ENCODE results near the gene IGFL2.

The IGFL2 gene

DNA sequence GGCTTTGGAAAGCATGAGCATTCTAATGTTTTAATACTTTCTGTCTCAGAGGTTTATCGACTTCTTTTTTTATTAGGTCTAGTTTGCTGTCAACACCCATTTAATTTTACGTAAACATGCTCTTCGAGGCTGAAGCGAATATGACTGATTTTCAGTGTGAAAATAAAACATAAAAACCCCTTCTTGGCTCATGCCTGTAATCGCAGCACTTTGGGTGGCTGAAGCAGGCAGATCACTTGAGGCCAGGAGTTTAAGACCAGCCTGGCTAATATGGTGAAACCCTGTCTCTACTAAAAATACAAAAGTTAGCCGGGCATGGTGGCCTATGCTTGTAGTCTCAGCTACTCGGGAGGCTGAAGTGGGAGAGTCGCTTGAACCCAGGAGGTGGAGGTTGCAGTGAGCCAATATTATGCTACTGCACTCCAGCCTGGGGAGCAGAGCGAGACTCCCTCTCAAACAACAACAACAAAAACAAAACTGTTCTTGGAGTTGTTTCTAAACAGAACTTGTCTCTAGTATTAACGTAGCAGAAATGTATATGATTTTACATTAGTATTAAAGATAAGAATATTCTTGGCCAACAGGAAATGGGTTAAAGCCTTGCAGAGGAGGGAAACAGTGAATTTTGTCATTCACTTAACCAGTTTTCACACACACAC, 16.4 kb upstream of the IGFL2 start:
- no peak for DNase-seq (ENCODE audit: insufficient read length, low spot score)
- TF ChIP-seq, protein P1, sequence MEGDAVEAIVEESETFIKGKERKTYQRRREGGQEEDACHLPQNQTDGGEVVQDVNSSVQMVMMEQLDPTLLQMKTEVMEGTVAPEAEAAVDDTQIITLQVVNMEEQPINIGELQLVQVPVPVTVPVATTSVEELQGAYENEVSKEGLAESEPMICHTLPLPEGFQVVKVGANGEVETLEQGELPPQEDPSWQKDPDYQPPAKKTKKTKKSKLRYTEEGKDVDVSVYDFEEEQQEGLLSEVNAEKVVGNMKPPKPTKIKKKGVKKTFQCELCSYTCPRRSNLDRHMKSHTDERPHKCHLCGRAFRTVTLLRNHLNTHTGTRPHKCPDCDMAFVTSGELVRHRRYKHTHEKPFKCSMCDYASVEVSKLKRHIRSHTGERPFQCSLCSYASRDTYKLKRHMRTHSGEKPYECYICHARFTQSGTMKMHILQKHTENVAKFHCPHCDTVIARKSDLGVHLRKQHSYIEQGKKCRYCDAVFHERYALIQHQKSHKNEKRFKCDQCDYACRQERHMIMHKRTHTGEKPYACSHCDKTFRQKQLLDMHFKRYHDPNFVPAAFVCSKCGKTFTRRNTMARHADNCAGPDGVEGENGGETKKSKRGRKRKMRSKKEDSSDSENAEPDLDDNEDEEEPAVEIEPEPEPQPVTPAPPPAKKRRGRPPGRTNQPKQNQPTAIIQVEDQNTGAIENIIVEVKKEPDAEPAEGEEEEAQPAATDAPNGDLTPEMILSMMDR (IDR thresholded peaks at IDR 0.05; ENCODE audit: insufficient read depth, missing control alignments) = no peak
- no peak for FAIRE-seq

DNA sequence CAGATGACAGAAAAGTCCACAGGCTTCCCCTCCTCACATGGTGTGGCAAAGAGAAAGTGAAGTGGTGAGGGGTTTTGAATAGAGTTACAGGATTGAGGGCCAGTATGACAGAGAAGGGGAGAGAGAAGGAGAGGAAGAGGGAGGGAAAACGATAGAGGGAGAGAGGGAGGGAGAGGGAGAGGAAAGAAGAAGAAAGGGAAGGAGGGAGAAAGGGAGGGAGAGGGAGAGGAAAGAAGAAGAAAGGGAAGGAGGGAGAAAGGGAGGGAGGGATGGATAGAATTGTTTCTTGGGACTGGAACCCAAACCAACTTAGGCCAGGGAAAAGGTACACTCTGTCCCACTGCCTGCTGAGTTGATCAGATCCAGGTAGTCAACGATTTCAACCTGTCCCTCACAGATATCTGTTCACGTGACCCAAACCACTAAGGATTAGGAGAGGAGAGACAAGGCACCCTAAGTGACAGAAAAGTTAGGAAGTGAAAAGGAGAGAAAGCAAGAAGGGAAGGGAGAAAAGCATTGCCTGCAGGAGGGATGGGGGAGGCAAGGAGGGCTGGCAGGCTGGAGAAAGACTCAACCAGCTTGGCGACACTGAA, 15.4 kb upstream of the IGFL2 start:
- no peak for DNase-seq (ENCODE audit: insufficient read length, low spot score)
- FAIRE-seq = no peak
- TF ChIP-seq, protein P1 (IDR thresholded peaks at IDR 0.05; ENCODE audit: insufficient read depth, missing control alignments) = no peak

DNA sequence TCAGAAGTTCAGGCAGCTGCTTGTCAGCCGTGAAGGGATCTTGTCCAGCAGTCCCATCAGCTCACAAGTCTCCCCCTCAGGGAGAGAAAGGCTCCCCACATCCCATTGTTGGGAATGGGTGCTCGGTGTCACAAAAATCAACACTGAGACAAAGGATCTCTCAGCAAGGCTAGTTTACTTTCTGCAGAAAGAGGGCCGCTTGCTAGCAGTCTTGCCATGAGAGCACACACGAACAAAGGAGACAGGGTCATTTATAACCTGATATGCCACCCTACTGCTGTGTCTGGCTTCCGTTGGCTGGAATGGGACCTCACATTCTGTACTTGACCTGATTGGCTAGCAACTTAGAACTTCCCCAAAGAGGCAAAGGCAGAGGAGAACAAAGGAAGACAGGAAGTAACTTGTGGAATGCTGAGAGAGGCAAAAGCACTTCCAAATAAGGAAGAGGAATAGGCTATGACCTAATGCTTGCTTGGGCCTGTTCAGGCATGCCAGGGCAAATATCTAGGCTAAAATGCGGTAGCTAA, 14.9 kb upstream of the IGFL2 start:
- FAIRE-seq (no peak), DNase-seq (ENCODE audit: insufficient read length, low spot score) (no peak)
- TF ChIP-seq, protein P1 (IDR thresholded peaks at IDR 0.05; ENCODE audit: insufficient read depth, missing control alignments) = no peak

DNA sequence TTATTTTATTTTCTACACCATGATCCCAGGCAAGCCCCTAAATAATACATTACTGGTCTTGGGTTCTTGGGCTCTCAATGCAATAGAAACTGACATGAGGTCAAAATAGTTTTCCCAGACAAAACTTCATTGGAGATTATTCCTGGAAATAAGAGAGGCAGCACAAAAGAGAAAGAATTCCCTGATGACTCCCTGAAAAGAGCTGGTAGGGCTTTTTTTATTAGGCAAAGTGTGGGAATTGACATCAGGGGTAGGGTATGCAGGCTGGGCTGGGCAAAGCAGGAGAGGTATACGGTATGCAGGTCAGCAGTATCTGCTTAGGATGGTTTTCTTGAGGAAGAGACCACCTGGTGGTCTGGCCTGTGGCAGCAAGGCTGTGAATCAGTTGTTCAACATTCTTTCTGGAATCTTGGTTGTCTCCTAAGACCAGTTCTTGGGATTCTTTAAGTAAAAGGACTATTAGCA, 14.2 kb upstream of the IGFL2 start:
- TF ChIP-seq, protein P1 (IDR thresholded peaks at IDR 0.05; ENCODE audit: insufficient read depth, missing control alignments) = no peak
- FAIRE-seq (no peak), DNase-seq (ENCODE audit: insufficient read length, low spot score) (no peak)

DNA sequence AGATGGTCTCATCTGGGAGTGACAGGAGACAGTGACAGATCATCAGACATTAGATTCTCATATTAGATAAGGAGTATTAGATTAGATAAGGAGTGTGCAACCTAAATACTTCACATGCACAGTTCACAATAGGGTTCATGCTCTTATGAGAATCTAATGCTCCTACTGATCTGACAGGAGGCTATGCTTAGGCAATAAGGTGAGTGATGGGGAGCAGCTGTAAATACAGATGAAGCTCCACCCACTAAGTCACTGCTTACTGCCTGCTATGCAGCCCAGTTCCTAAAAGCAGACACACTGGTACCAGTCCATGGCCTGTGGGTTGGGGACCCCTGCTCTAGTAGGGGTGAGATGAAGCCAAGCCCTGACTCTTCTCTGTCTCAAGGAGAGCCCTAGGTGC, 13.5 kb upstream of the IGFL2 start:
- TF ChIP-seq, protein P1 (IDR thresholded peaks at IDR 0.05; ENCODE audit: insufficient read depth, missing control alignments) = no peak
- no peak for DNase-seq (ENCODE audit: insufficient read length, low spot score)
- FAIRE-seq = no peak

DNA sequence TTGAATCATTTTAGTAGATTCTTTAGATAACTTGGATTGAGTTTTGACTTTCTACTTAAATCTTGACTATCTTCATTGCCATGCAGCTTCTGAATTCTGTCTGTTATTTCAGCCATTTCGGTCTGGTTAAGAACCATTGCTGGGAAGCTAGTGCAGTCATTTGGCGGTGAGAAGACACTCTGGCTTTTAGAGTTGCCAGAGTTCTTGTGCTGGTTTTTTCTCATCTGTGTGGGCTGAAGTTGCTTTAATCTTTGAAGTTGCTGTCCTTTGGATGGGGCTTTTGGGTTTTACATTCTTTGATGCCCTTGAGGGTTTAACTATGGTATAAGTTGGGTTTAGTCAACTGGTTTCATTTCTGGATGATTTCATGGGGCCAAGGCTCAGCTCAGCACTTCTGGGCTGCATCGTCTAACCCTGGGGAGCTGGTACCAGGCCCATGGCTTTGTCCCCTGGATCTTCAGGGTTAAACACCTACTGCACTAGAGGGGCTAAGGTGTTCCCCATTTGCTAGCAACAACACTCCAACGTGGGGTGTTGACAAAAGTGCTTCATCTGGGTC, 10.0 kb upstream of the IGFL2 start:
- no peak for FAIRE-seq
- DNase-seq (ENCODE audit: insufficient read length, low spot score) = no peak
- TF ChIP-seq, protein P1 (IDR thresholded peaks at IDR 0.05; ENCODE audit: insufficient read depth, missing control alignments) = no peak

DNA sequence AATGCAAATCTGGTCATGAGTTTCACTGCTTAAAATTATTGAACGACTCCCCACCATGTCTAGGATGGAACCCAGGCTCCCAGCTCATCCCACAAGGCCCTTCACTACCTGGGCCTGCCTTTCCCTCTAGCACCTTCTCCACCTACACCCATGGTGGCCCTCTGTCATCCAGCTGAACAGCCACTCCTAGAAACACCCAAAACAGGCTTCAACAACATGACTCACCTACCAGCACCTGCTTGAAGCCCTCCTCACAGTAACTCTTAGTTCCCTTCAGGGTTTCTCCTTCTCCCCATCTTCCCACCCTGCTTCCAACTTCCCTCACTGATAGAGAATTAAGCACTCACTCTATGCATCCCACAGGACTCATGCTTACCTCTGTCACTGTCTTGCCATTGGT, 6.6 kb upstream of the IGFL2 start:
- TF ChIP-seq, protein P1 (IDR thresholded peaks at IDR 0.05; ENCODE audit: insufficient read depth, missing control alignments) = no peak
- no peak for FAIRE-seq
- no peak for DNase-seq (ENCODE audit: insufficient read length, low spot score)

Measured in D721Med (cell line).